ENCODE results near the gene ACTN4.

ACTN4 gene

GRCh38 chr19:38662537-38663155, 15.2 kb downstream of the ACTN4 start:
- DNase-seq, result no peak

GRCh38 chr19:38663156-38663651, 15.8 kb downstream of the ACTN4 start:
- no peak for DNase-seq

- DNase-seq, result no peak
These were observed 16.6 kb downstream of the ACTN4 start for GRCh38 chr19:38663957-38664502.

GRCh38 chr19:38664503-38665211, 17.2 kb downstream of the ACTN4 start:
- DNase-seq, result no peak

GRCh38 chr19:38665219-38665931, 17.9 kb downstream of the ACTN4 start:
- DNase-seq, result no peak

- DNase-seq, result no peak
These were observed 18.7 kb downstream of the ACTN4 start for GRCh38 chr19:38665950-38666662.

GRCh38 chr19:38666663-38667511, 19.4 kb downstream of the ACTN4 start:
- DNase-seq, result no peak

- DNase-seq, result no peak
These were observed 20.3 kb downstream of the ACTN4 start for GRCh38 chr19:38667661-38668171.

- DNase-seq, result no peak
These were observed 22.1 kb downstream of the ACTN4 start for GRCh38 chr19:38669552-38669951.

GRCh38 chr19:38670921-38671398, 23.5 kb downstream of the ACTN4 start:
- no peak for DNase-seq

- DNase-seq, result no peak
These were observed 24.2 kb downstream of the ACTN4 start for GRCh38 chr19:38671654-38672053.

- no peak for DNase-seq
These were observed 25.6 kb downstream of the ACTN4 start for GRCh38 chr19:38673030-38673429.

- no peak for DNase-seq
These were observed 27.1 kb downstream of the ACTN4 start for GRCh38 chr19:38674388-38675171.

GRCh38 chr19:38675611-38676010, 28.2 kb downstream of the ACTN4 start:
- DNase-seq, result no peak

GRCh38 chr19:38676023-38676877, 28.8 kb downstream of the ACTN4 start:
- DNase-seq, result no peak

GRCh38 chr19:38676878-38677646, 29.6 kb downstream of the ACTN4 start:
- DNase-seq, result no peak

- no peak for DNase-seq
These were observed 30.9 kb downstream of the ACTN4 start for GRCh38 chr19:38678217-38678890.

GRCh38 chr19:38678891-38679494, 31.5 kb downstream of the ACTN4 start:
- DNase-seq, result no peak
